Measurements from ENCODE around the gene URB2.

The URB2 gene

GRCh38 chr1:229627003-229627402 lies 956 bp downstream of the URB2 start:
- Histone ChIP-seq H3K9me3 (ENCODE audit: control insufficient read depth, insufficient read depth, low read depth, low read length) (no peaks in the 10 kb centered on the region), H3K4me3 (ENCODE audit: low read depth, low read length) (peak overlapping the region; percentile 91), H3K27ac (ENCODE audit: extremely low read depth, low read depth, low read length) (no peak overlapping the region), H3K4me1 (ENCODE audit: control insufficient read depth, insufficient read depth, low read length) (peaks cover 6% of the 10 kb centered on the region; the same call in 1 of the 2 replicates), H3K36me3 (ENCODE audit: control insufficient read depth in 2 of 2, insufficient read depth in 1 of 2, low read length in 2 of 2) (peaks cover 18 to 27% of the 10 kb centered on the region in 2 experiments)
- ChIA-PET CTCF (interaction anchor here (0.7 to 4.9 kb wide), 3 partner anchors 69 to 112 kb away, joined by 4 to 26 read pairs (median 5); partner anchors contain the start of gene ABCB10), POLR2A (interaction anchor here (1.4 to 8.3 kb wide), 4 partner anchors 9 to 118 kb away, joined by 4 to 102 read pairs (median 7); partner anchors contain the start of genes ABCB10 and NUP133)
- no peak for TF ChIP-seq ZNF26 (tag by site-specific recombination; IDR thresholded peaks at IDR 0.05)
- 0 out of 2 replicates have a peak, but pooled peaks have one; percentile 8 for TF ChIP-seq ZBTB1 (tag by site-specific recombination; IDR thresholded peaks at IDR 0.05)
- peak; percentile 89 for TF ChIP-seq PRDM1 (tag by site-specific recombination; IDR thresholded peaks at IDR 0.05)

- CTCF ChIA-PET = interaction anchor here (0.5 to 1.4 kb wide), 2 partner anchors 70 to 92 kb away, joined by 7 to 8 read pairs; partner anchors contain the start of gene ABCB10
- no peak overlapping the region for H3K4me3 ChIP-seq (ENCODE audit: low read depth, low read length)
- H3K4me1 ChIP-seq (ENCODE audit: control insufficient read depth, insufficient read depth, low read length) = peaks cover 6% of the 10 kb centered on the region; the same call in 1 of the 2 replicates
- H3K9me3 ChIP-seq (ENCODE audit: control insufficient read depth, insufficient read depth, low read depth, low read length) = no peaks in the 10 kb centered on the region
- H3K27ac ChIP-seq (ENCODE audit: extremely low read depth, low read depth, low read length) = no peak overlapping the region
- no peak for TF ChIP-seq ZBTB17 (tag by site-specific recombination; IDR thresholded peaks at IDR 0.05)
- no peak for TF ChIP-seq ZNF645 (tag by site-specific recombination; IDR thresholded peaks at IDR 0.05)
- TF ChIP-seq ZNF747 (tag by site-specific recombination; IDR thresholded peaks at IDR 0.05) = no peak
- no peak for TF ChIP-seq ZNF514 (tag by site-specific recombination; IDR thresholded peaks at IDR 0.05)
- no peak for TF ChIP-seq GLIS1 (tag by site-specific recombination; IDR thresholded peaks at IDR 0.05)
- POLR2A ChIA-PET = interaction anchor here (2.0 kb wide), 1 partner anchor 70 kb away, joined by 5 read pairs; the partner anchor contains the start of gene ABCB10
- H3K36me3 ChIP-seq (ENCODE audit: control insufficient read depth in 2 of 2, insufficient read depth in 1 of 2, low read length in 2 of 2) = peaks cover 34 to 36% of the 10 kb centered on the region in 2 experiments
Measured at GRCh38 chr1:229629261-229629660, 3.2 kb downstream of the URB2 start.

GRCh38 chr1:229631148-229631547 lies 5.1 kb downstream of the URB2 start:
- CTCF ChIA-PET = interaction anchor here (0.6 to 1.7 kb wide), 3 partner anchors 11 to 73 kb away, joined by 3 to 6 read pairs (median 4); partner anchors contain the start of gene ABCB10
- Histone ChIP-seq H3K36me3 (ENCODE audit: control insufficient read depth in 2 of 2, insufficient read depth in 1 of 2, low read length in 2 of 2) (peaks cover 47 to 55% of the 10 kb centered on the region in 2 experiments), H3K4me3 (ENCODE audit: low read depth, low read length) (no peak overlapping the region), H3K27ac (ENCODE audit: extremely low read depth, low read depth, low read length) (no peak overlapping the region), H3K9me3 (ENCODE audit: control insufficient read depth, insufficient read depth, low read depth, low read length) (no peaks in the 10 kb centered on the region), H3K4me1 (ENCODE audit: control insufficient read depth, insufficient read depth, low read length) (peaks cover 6% of the 10 kb centered on the region; the same call in 1 of the 2 replicates)
- TF ChIP-seq PRDM1 (tag by site-specific recombination; IDR thresholded peaks at IDR 0.05) (peak; percentile 97), ZBTB48 (tag by site-specific recombination; IDR thresholded peaks at IDR 0.05) (no peak), ZNF518A (tag by site-specific recombination; conservative IDR thresholded peaks at IDR 0.05; ENCODE audit: low read depth) (no peak), ZNF704 (tag by site-specific recombination; IDR thresholded peaks at IDR 0.05) (no peak), ZNF792 (tag by site-specific recombination; IDR thresholded peaks at IDR 0.05) (no peak), ZBTB8A (tag by site-specific recombination; IDR thresholded peaks at IDR 0.05) (no peak), ZNF600 (tag by site-specific recombination; IDR thresholded peaks at IDR 0.05) (peak; percentile 15; the same call in 1 of the 2 replicates), ZNF791 (tag by site-specific recombination; IDR thresholded peaks at IDR 0.05) (no peak), MEIS1 (CRISPR knock-in tag; IDR thresholded peaks at IDR 0.05; ENCODE audit: borderline replicate concordance) (no peak)
- POLR2A ChIA-PET = interaction anchor here (2.0 kb wide), 1 partner anchor 72 kb away, joined by 5 read pairs; the partner anchor contains the start of gene ABCB10
